Measurements from ENCODE around the gene ARCN1. TPM values are rescaled to one million over a fixed set of nuclear protein-coding genes. Genes with fewer than 3 reads are reported as not detected.
A peak's percentile ranks its signal among the peaks of the same experiment; 100 is the strongest.
"Not testable (repeated sequence)": the region's sequence is repeated elsewhere in the genome, so short reads cannot be mapped to it uniquely, and the experiment has no call there.

The ARCN1 gene
- total and polyA plus RNA-seq, 3 donors from 2014 or later, result 107 to 128 (median 107) TPM

- intact Hi-C loops (cut with DNase I; ENCODE audit: low total_unique reads), result loop anchor here (10.0 kb wide), 1 partner anchor 62 kb away; no protein-coding TSS in a partner anchor
- H3K4me1 ChIP-seq, result no peaks in the 10 kb centered on the region
- no peaks in the 10 kb centered on the region for H3K36me3 ChIP-seq (ENCODE audit: low read depth, missing control alignments)
- no peak overlapping the region for H3K27ac ChIP-seq
- 68 to 76% methylated on average over 2 of the region's 2 CpGs for WGBS, 2 donors
- TF ChIP-seq POLR2A (IDR thresholded peaks at IDR 0.05) (no peak), CTCF (IDR thresholded peaks at IDR 0.05) (no peak)
- DNase-seq, result no peak
- H3K4me3 ChIP-seq, result no peak overlapping the region
- H3K27me3 ChIP-seq, result no peaks in the 10 kb centered on the region
- no peaks in the 10 kb centered on the region for H3K9me3 ChIP-seq
These were observed 20.6 kb downstream of the ARCN1 start for GRCh38 chr11:118592616-118593367.

- H3K36me3 ChIP-seq (ENCODE audit: low read depth, missing control alignments); DNase-seq; H3K4me3 ChIP-seq; H3K9me3 ChIP-seq; H3K27me3 ChIP-seq; H3K27ac ChIP-seq; H3K4me1 ChIP-seq: not testable (repeated sequence)
- TF ChIP-seq CTCF (IDR thresholded peaks at IDR 0.05), result peak; percentile 13 to 42 (median 40)
- intact Hi-C loops (cut with DNase I; ENCODE audit: low total_unique reads), result loop anchor here (10.0 kb wide), 1 partner anchor 60 kb away; no protein-coding TSS in a partner anchor
- WGBS, 2 donors, result 55 to 71% methylated on average over 5 of the region's 5 CpGs
These were observed 22.8 kb downstream of the ARCN1 start for GRCh38 chr11:118594984-118595383.

- Histone ChIP-seq H3K9me3 (no peaks in the 10 kb centered on the region), H3K4me3 (no peak overlapping the region), H3K27ac (no peak overlapping the region), H3K36me3 (ENCODE audit: low read depth, missing control alignments) (no peaks in the 10 kb centered on the region), H3K27me3 (no peaks in the 10 kb centered on the region), H3K4me1 (no peaks in the 10 kb centered on the region)
- TF ChIP-seq POLR2A (IDR thresholded peaks at IDR 0.05) (no peak), CTCF (IDR thresholded peaks at IDR 0.05) (no peak)
- no peak for DNase-seq
- intact Hi-C loops (cut with DNase I; ENCODE audit: low total_unique reads), result loop anchor here (10.0 kb wide), 1 partner anchor 58 kb away; no protein-coding TSS in a partner anchor
- 77 to 79% methylated on average over 16 of the region's 16 CpGs for WGBS, 2 donors
These were observed 24.3 kb downstream of the ARCN1 start for GRCh38 chr11:118596224-118597146.

GRCh38 chr11:118597556-118597955 is 25.3 kb downstream of the ARCN1 start:
- no peaks in the 10 kb centered on the region for H3K4me1 ChIP-seq
- 90 to 92% methylated on average over 9 of the region's 9 CpGs for WGBS, 2 donors
- TF ChIP-seq CTCF (IDR thresholded peaks at IDR 0.05) (no peak), POLR2A (IDR thresholded peaks at IDR 0.05) (no peak)
- H3K27me3 ChIP-seq, result no peaks in the 10 kb centered on the region
- no peak for DNase-seq
- H3K9me3 ChIP-seq, result no peaks in the 10 kb centered on the region
- intact Hi-C loops (cut with DNase I; ENCODE audit: low total_unique reads), result loop anchor here (10.0 kb wide), 1 partner anchor 57 kb away; no protein-coding TSS in a partner anchor
- H3K4me3 ChIP-seq, result no peak overlapping the region
- no peak overlapping the region for H3K27ac ChIP-seq
- no peaks in the 10 kb centered on the region for H3K36me3 ChIP-seq (ENCODE audit: low read depth, missing control alignments)

Data from testis (tissue), 3 donors.